OCI-LY3 (cell line): Measurements from ENCODE around the gene ZBTB22.

Experiments used
- EZH2phosphoT487 ChIP-seq: fragments of 200-600 bp; shearing (Covaris generic); IDR thresholded peaks from 2 replicates; pipeline ENCODE4 v1.6.1; 2018; ENCODE audit warnings: antibody characterized with exemption, mixed run types, low read depth
- TF ChIP-seq, protein P1 (sequence below): fragments of 200-600, 300-600 bp; sonication (generic); IDR thresholded peaks from 2 replicates; pipeline ENCODE4 v1.5.1; 2014; ENCODE audit warnings: antibody characterized with exemption, low read length, low read depth

DNA sequence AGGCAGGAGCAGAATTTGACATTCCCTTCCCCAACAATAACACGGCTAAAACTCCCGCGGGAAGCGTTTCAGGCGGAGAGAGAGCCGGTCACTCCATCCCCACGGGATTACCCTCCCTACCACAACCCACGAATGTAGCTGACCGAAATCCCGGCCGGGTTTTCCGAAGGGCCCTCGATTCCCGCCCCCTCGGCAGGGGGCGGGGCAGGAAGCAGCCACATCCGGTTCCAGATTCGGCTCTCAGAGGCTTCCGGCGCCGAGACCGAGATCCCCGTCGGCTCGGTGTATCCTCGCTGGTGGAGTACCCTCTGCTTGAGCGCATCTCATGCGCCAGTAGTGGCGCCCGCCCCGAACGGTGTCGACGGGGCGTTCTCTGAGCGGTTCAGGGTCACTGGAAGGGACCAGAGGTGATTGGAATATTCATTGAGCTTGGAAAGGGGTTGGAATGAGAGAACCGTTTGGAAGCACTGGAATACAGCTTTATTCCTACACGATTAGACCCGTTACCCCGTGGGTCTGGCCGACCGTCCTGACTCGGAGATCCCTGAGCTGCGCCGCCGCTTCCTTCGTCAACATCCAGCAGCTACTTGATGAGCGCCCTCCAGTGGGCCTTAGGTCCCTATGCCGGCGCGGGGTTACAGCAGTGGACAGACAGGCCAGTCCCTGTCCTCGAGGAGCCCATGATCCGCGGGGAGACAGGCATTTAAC is 18.2 kb downstream of the ZBTB22 start:
- TF ChIP-seq, protein P1, sequence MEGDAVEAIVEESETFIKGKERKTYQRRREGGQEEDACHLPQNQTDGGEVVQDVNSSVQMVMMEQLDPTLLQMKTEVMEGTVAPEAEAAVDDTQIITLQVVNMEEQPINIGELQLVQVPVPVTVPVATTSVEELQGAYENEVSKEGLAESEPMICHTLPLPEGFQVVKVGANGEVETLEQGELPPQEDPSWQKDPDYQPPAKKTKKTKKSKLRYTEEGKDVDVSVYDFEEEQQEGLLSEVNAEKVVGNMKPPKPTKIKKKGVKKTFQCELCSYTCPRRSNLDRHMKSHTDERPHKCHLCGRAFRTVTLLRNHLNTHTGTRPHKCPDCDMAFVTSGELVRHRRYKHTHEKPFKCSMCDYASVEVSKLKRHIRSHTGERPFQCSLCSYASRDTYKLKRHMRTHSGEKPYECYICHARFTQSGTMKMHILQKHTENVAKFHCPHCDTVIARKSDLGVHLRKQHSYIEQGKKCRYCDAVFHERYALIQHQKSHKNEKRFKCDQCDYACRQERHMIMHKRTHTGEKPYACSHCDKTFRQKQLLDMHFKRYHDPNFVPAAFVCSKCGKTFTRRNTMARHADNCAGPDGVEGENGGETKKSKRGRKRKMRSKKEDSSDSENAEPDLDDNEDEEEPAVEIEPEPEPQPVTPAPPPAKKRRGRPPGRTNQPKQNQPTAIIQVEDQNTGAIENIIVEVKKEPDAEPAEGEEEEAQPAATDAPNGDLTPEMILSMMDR: peak; percentile 30
- no peak for TF ChIP-seq EZH2phosphoT487
